ENCODE measurements around the gene VGLL4. TPM values are rescaled to one million over a fixed set of nuclear protein-coding genes. Genes with fewer than 3 reads are reported as not detected.
"Not testable (repeated sequence)": the region's sequence is repeated elsewhere in the genome, so short reads cannot be mapped to it uniquely, and the experiment has no call there.

VGLL4 gene
- total RNA-seq, 2 donors from 2014 or later: 57.7 to 63.7 TPM

DNA sequence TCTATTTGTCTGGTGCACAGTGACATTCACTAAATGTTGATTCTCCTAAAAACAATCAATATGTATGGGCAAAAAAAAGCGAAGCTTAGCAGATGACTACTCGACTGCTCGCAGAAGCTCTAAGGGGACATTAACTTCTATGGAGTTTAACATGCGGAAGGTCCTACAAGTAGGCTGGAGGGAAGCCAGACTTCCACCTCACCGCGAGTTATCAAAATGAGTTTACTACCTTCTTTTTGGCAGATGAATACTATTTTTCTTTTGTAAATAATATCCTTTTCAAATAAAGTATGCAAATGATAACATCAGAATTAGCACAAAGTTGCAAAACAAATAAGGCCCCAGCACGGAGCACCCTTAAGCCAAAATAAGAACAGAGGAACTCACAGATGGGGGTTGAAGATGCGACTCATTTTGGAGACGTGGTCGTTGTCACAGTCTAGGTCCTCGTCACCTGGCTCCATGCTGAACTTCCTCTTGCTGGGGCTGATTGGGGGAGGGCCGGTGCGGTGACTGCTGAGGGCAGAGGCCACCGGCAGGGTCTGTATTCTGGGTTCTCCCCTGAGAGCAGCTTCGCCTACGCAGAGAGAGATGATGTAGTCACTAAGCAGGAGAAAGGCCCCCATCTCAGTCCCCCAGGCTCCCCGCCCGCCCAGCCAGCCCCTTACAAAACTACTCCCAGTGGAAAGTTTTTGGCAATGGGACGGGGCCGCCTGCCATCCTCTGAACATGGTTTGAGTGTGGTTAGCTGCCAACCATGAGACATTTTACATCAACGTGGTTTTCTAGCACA, 42.1 kb downstream of the VGLL4 start:
- no peak for DNase-seq
- Histone ChIP-seq H3K36me3 (no peaks in the 10 kb centered on the region), H3K27ac (peak overlapping the region; percentile 18), H3K9me3 (no peaks in the 10 kb centered on the region), H3K4me3 (no peak overlapping the region), H3K9ac (ENCODE audit: low read depth in 2 of 2, low read length in 2 of 2) (no peak overlapping the region), H3K27me3 (no peaks in the 10 kb centered on the region), H3K4me1 (no peaks in the 10 kb centered on the region)
- TF ChIP-seq, protein P1, sequence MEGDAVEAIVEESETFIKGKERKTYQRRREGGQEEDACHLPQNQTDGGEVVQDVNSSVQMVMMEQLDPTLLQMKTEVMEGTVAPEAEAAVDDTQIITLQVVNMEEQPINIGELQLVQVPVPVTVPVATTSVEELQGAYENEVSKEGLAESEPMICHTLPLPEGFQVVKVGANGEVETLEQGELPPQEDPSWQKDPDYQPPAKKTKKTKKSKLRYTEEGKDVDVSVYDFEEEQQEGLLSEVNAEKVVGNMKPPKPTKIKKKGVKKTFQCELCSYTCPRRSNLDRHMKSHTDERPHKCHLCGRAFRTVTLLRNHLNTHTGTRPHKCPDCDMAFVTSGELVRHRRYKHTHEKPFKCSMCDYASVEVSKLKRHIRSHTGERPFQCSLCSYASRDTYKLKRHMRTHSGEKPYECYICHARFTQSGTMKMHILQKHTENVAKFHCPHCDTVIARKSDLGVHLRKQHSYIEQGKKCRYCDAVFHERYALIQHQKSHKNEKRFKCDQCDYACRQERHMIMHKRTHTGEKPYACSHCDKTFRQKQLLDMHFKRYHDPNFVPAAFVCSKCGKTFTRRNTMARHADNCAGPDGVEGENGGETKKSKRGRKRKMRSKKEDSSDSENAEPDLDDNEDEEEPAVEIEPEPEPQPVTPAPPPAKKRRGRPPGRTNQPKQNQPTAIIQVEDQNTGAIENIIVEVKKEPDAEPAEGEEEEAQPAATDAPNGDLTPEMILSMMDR (IDR thresholded peaks at IDR 0.05): no peak
- intact Hi-C loops (cut with DNase I): no loop called here

DNA sequence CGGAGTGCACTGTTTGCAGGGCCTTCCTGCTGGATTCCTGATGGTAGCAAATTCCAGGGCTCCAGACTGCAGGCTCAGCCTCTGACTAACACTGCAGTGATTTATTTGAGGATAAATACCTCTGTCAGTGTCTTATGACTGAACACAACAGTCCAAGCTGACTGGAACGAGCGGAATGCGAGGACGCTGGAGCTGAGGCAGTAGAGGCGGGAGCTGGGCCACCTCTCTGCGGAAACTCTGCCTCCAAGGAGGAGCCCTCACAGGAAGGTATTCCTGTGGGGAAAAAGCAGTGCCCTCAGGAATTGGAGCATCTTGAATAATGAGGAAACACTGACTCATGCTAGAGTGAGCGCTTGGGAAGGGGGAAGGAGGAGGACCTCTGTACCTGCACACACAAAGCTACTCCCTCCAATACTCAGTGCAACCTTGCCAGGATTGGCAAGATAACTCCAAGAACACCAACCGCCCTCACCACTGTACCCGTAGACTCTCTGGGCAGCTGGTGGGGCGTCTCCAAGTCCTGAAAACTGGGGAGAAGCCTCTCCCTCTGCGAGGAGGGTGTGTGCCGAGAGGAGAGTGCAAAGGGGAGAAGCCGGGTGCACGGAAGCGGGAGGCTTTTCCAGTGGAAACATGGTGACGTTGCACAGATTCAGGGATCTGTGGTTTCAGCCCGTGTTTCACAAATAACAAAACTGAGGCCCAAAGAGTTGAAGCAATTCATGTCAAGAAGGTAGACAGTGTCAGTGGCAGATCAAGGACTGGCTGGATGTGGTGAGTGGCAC, 43.0 kb downstream of the VGLL4 start:
- Histone ChIP-seq H3K36me3 (no peaks in the 10 kb centered on the region), H3K4me1 (no peaks in the 10 kb centered on the region), H3K27ac (peak overlapping the region; percentile 30), H3K9me3 (no peaks in the 10 kb centered on the region), H3K4me3 (no peak overlapping the region), H3K27me3 (no peaks in the 10 kb centered on the region), H3K9ac (ENCODE audit: low read depth in 2 of 2, low read length in 2 of 2) (no peak overlapping the region)
- DNase-seq: no peak
- intact Hi-C loops (cut with DNase I): no loop called here
- TF ChIP-seq, protein P1 (IDR thresholded peaks at IDR 0.05): no peak

DNA sequence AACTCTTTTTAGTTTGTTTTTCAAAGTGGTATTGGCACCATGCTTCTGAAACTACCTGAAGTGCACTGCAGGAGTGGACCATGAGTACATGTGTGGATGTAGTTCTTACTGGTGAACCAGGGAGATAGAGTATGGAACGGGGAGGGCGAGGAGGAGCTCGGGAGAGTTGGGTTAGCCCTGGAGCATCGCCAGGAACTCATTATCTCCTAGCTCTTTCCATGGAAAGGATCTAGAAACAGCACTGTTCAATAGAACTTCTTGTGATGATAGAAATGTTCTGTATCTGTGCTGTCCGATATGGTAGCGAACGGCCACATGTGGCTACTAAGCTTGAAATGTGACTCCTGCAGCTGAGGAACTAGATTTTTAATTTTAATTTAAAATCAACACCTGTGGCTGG, 47.3 kb downstream of the VGLL4 start:
- Histone ChIP-seq H3K27ac (no peak overlapping the region), H3K27me3 (no peaks in the 10 kb centered on the region), H3K4me3 (no peak overlapping the region), H3K36me3 (no peaks in the 10 kb centered on the region), H3K4me1 (no peaks in the 10 kb centered on the region), H3K9ac (ENCODE audit: low read depth in 2 of 2, low read length in 2 of 2) (no peak overlapping the region), H3K9me3 (no peaks in the 10 kb centered on the region)
- TF ChIP-seq, protein P1 (IDR thresholded peaks at IDR 0.05): no peak
- DNase-seq: no peak
- intact Hi-C loops (cut with DNase I): no loop called here

DNA sequence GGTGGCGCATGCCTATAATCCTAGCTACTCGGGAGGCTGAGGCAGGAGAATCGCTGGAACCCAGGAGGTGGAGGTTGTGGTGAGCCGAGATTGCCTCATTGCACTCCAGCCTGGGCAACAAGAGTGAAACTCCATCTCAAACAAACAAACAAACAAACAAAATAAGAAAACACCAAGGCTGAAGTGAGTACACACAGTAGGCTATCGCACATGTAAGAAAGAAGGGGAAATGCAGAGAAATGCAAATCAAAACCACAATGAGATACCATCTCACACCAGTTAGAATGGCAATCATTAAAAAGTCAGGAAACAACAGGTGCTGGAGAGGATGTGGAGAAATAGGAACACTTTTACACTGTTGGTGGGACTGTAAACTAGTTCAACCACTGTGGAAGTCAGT, 48.7 kb downstream of the VGLL4 start:
- DNase-seq; H3K36me3 ChIP-seq; H3K4me3 ChIP-seq; H3K27ac ChIP-seq; H3K27me3 ChIP-seq; intact Hi-C loops (cut with DNase I); H3K9ac ChIP-seq (ENCODE audit: low read depth in 2 of 2, low read length in 2 of 2); H3K4me1 ChIP-seq; H3K9me3 ChIP-seq: not testable (repeated sequence)

DNA sequence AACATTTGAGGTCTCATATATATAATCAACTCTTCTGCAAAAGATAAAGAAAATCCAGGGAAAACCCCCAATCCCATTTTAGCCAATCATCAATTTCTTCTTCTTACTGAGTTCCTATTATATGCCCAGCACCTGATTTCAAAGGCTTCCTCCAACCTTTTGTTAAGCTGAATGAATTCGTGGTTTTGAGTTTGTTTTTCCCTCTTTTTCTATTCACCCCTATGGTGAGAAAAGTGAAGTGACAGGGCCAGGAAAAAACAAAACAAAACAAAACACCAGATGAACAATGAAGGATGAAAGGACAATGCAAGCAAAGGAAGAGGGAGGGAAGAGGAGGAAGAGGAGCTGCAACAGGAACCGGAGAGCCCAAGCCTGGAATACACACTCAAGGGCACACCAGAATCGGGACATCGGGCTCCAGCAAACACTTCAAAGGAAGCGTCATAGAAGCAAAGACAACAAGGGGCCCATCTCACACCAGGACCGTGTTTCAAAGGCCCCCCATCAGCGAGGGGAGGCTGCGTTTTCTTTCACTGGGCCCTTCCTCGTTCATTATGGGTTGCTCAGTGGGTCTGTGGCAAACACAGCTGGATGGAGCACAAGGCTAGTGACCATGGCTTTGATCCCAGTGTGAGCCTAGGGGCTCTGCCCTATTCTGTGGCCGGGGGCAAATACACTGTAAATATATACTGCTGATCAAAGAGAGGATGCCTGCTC, 50.2 kb downstream of the VGLL4 start:
- H3K4me3 ChIP-seq: no peak overlapping the region
- no peaks in the 10 kb centered on the region for H3K9me3 ChIP-seq
- H3K9ac ChIP-seq (ENCODE audit: low read depth in 2 of 2, low read length in 2 of 2): no peak overlapping the region
- TF ChIP-seq, protein P1 (IDR thresholded peaks at IDR 0.05): no peak
- H3K27me3 ChIP-seq: no peaks in the 10 kb centered on the region
- H3K36me3 ChIP-seq: no peaks in the 10 kb centered on the region
- intact Hi-C loops (cut with DNase I): no loop called here
- H3K27ac ChIP-seq: no peak overlapping the region
- peaks cover 3% of the 10 kb centered on the region for H3K4me1 ChIP-seq
- DNase-seq: no peak
